H1 (cell line): ENCODE data around the gene IKZF2. TPM values are rescaled to one million over a fixed set of nuclear protein-coding genes. Genes with fewer than 3 reads are reported as not detected.
A peak's percentile ranks its signal among the peaks of the same experiment; 100 is the strongest.

ENCODE experiments used
- ASH2L ChIP-seq: fragments of 200-600, 300-600 bp; sonication (generic); IDR thresholded peaks from one replicate; pipeline ENCODE4 v1.7.1; 2017; ENCODE audit warnings: low read length
- BCL11A ChIP-seq, 2 experiments: IDR thresholded peaks; one replicate each; pipeline ENCODE4 v1.6.1; 2011; ENCODE audit warnings: low read depth in 2 of 2, low read length in 2 of 2, mild to moderate bottlenecking in 2 of 2
- CBX8 ChIP-seq: fragments of 300-800, 300-1000 bp; sonication (generic); IDR thresholded peaks from 2 replicates; pipeline ENCODE4 v1.7.1; 2016; ENCODE audit warnings: low read depth, low read length, borderline replicate concordance
- HDAC2 ChIP-seq, 2 experiments: fragments of 300-600 bp in 1 of 2; sonication (generic) in 1 of 2; IDR thresholded peaks; 2 replicates each; pipeline ENCODE4 v1.6.1; 2011 to 2012; ENCODE audit warnings: low read depth in 2 of 2, low read length in 2 of 2, mild to moderate bottlenecking in 2 of 2, moderate library complexity in 2 of 2, borderline replicate concordance in 1 of 2, inconsistent platforms in 1 of 2
- JUN ChIP-seq: IDR thresholded peaks from 2 replicates; pipeline ENCODE4 v1.6.1; 2011; ENCODE audit warnings: low read depth, mild to moderate bottlenecking, improper control_type of control experiment, low read length
- JUND ChIP-seq: IDR thresholded peaks from 2 replicates; pipeline ENCODE4 v1.6.1; 2011; ENCODE audit warnings: mild to moderate bottlenecking, improper control_type of control experiment, low read length
- KDM4A ChIP-seq: IDR thresholded peaks from one replicate; pipeline ENCODE4 v1.7.1; 2012; ENCODE audit warnings: low read depth, mild to moderate bottlenecking, moderate library complexity, low read length, inconsistent platforms; ENCODE audit not compliant: severe bottlenecking
- KDM5A ChIP-seq: fragments of 200-600 bp; IDR thresholded peaks from 2 replicates; pipeline ENCODE4 v1.7.1; 2012; ENCODE audit warnings: mild to moderate bottlenecking, low read length, inconsistent platforms, mixed read lengths
- NANOG ChIP-seq: IDR thresholded peaks from 2 replicates; pipeline ENCODE4 v1.6.1; 2011; ENCODE audit warnings: low read length, low read depth, mild to moderate bottlenecking, inconsistent platforms; ENCODE audit not compliant: insufficient read depth, poor library complexity, severe bottlenecking
- PHF8 ChIP-seq: fragments of 200-600 bp; sonication (generic); conservative IDR thresholded peaks from 2 replicates; pipeline ENCODE4 v1.7.1; 2012; ENCODE audit warnings: low read depth, mild to moderate bottlenecking, inconsistent platforms, low read length, moderate library complexity
- RBBP5 ChIP-seq: IDR thresholded peaks from 2 replicates; pipeline ENCODE4 v1.7.1; 2012; ENCODE audit warnings: low read depth, mild to moderate bottlenecking, inconsistent platforms, low read length, moderate library complexity, borderline replicate concordance
- SAP30 ChIP-seq: fragments of 300-600 bp; sonication (generic); IDR thresholded peaks from 2 replicates; pipeline ENCODE4 v1.7.1; 2012; ENCODE audit warnings: low read length, moderate library complexity, mild to moderate bottlenecking, inconsistent platforms; ENCODE audit not compliant: insufficient read depth, insufficient replicate concordance
- SIX5 ChIP-seq: IDR thresholded peaks from 2 replicates; pipeline ENCODE4 v1.6.1; 2011; ENCODE audit warnings: mild to moderate bottlenecking, low read depth, low read length
- SP2 ChIP-seq: IDR thresholded peaks from 2 replicates; pipeline ENCODE4 v1.6.1; 2012; ENCODE audit warnings: mild to moderate bottlenecking, low read length, inconsistent platforms
- SP4 ChIP-seq: IDR thresholded peaks from 2 replicates; pipeline ENCODE4 v1.6.1; 2012; ENCODE audit warnings: low read length, inconsistent platforms
- SRF ChIP-seq: IDR thresholded peaks from 2 replicates; pipeline ENCODE4 v1.6.1; 2011; ENCODE audit warnings: mild to moderate bottlenecking, low read depth, low read length, moderate library complexity
- SUZ12 ChIP-seq: fragments of 200-600 bp; sonication (generic); IDR thresholded peaks from 2 replicates; pipeline ENCODE4 v1.6.1; 2012; ENCODE audit warnings: mild to moderate bottlenecking, inconsistent platforms, low read length, moderate library complexity, mixed read lengths
- YY1 ChIP-seq: IDR thresholded peaks from 2 replicates; pipeline ENCODE4 v1.6.1; 2011; ENCODE audit warnings: low read depth, mild to moderate bottlenecking, low read length
- ZNF274 ChIP-seq: IDR thresholded peaks from 2 replicates; pipeline ENCODE4 v1.7.0; 2012; ENCODE audit warnings: low read length, borderline replicate concordance; ENCODE audit errors: extremely low read depth
- polyA plus RNA-seq, 7 experiments: library from polyadenylated mRNA; depleted of rRNA in 3 of 7; stranded (reverse) in 5 of 7; unstranded in 2 of 7; fragments of >200 nt in 5 of 7; fragments of 200-250 nt in 2 of 7; gene quantifications; 1 replicate in 5 of 7; 2 replicates in 1 of 7; 4 replicates in 1 of 7; pipeline versions ENCODE4 v1.2.1 to v1.2.3, GENCODE V29; 2011 to 2013; ENCODE audit warnings: missing spikeins in 2 of 7, mixed read lengths in 2 of 7
- total RNA-seq: library from RNA; stranded (reverse); fragmentation: NEBNext Ultra II Directional; extraction: Animal tissue kit (Norgen Biotek cat#: 25700); gene quantifications from 2 replicates; pipeline ENCODE4 v1.2.1, GENCODE V29; 2021

Gene IKZF2
- total and polyA plus RNA-seq, 2 of the 8 experiments (the other 6 are each of a cell fraction or from before 2014, with no cell fraction given), result 1.7 to 4.4 TPM

DNA sequence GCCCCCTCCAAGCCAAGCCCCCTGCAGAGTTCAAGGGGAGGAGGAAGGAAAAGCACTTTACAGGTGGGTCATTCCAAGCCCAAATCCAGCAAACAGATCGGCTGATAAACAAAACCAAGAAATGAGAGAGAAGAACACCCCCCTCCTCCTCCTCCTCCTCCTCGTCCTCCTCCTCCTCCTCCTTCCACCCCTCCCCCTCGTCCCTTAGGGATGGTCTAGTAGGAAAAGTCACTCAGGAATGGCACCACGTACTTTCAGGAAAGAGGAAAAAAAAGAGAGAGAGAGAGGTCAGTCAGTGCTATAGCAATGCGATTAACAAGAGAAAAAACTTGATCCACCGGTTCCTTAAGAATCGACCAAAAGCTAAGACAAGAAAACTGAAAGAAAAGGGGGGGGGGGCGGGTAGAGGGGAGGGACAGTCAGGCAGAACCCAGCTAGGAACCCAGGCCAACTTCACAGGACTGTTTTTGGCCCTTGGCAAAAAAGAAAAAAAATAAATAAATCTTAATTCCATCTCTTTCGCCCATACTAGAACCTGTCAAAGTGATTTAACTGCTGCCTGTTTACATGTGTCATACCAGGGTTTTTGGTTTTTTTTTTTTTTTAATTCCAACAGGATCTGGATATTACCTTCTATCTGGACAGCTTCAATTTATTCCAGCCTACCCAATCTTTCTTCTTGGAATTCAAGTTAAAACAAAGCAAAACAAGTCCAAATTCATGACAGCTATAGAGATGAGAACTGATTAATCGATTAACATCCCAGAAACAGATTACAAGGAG, 906 bp downstream of the IKZF2 start (continued):
- TF ChIP-seq SP2 (no peak), KDM4A (no peak), SP4 (no peak), HDAC2 (IDR thresholded peaks at IDR 0.05; ENCODE audit: borderline replicate concordance in 1 of 2, low read depth in 2 of 2, low read length in 2 of 2) (no peak), KDM5A (no peak), ASH2L (peak; percentile 29), YY1 (no peak), CBX8 (no peak), RBBP5 (peak; percentile 83; the same call in 1 of the 2 replicates), SAP30 (no peak), NANOG (no peak), JUND (no peak), BCL11A (IDR thresholded peaks at IDR 0.05; ENCODE audit: low read depth in 2 of 2, low read length in 2 of 2) (no peak), PHF8 (0 out of 2 replicates have a peak, but pooled peaks have one; percentile 14), SRF (no peak), SUZ12 (no peak), ZNF274 (no peak), SIX5 (no peak), JUN (no peak)
